NCI-H510A treated with DMSO at 0.1 percent for 48 hours (cell line): ENCODE data around the gene FAM151A.

Experiments used
- DNase-seq: peaks from one replicate; lab custom pipeline; 2025; lab: John Stamatoyannopoulos, UW

Gene FAM151A

GRCh38 chr1:54623216-54624007 is at the start of gene FAM151A:
FAM151A (minus strand) TSS chr1:54623525; CDS start chr1:54623395, 130 bp downstream.
- no peak for DNase-seq

GRCh38 chr1:54671985-54672608 is 48.8 kb upstream of the FAM151A start:
- DNase-seq: peak; percentile 70

DNA sequence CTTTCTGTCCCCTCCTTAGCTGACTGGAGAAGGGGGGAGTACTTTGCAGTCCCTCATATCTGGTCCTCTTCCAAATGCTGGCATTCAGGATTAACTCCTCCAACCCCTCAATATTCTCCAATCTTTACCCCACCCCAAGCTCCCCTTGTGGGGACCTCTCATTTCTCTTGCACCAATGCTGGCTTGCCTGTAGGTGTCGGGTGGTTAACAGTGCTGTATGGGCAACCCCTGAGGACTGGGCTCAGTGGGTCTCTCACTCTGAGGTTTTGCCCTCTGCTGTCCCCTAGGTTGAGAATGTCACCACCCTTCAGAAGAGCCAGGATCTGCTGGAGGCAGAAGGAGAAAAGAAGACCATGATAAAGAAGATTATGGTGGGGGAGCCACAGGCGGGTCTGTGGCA is 45.2 kb upstream of the FAM151A start:
- no peak for DNase-seq

- no peak for DNase-seq
Observed at GRCh38 chr1:54667797-54668196, 44.5 kb upstream of the FAM151A start.

DNA sequence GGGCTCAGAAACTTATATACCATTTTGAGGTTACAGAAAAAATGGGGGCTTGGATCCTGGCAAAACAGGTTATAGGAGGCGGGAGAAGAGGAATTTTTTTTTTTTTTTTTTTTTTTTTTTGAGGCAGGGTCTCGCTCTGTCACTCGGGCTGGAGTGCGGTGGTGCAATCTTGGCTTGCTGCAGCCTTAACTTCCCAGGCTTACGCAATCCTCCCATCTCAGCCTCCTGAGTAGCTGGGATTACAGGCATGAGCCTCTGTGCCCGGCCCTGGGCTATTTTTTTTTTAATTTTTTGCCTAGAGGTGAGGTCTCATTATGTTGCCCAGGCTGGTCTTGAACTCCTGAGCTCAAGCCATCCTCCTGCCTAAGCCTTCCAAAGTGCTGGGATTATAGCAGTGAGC is 43.0 kb upstream of the FAM151A start:
- no peak for DNase-seq

- no peak for DNase-seq
Observed at GRCh38 chr1:54665852-54666251, 42.5 kb upstream of the FAM151A start.

DNA sequence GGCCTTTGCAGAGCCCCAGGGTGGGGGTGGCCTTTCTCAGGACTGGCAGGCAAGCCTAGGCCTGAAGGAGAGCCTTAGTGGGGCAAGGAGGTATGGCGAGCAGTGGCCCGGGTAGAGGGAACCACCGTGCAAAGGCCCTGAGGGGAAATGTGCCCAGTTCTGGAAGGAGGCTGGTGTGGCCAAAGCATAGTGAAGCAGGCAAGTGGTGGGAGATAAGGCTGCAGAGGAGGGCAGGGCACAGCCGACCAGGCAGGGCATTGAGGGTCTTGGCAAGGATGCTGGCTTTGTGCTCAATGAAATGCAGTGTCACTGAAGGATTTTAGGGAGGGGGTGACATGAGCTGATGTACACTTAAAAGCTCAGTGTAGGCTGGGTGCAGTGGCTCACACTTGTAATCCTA is 41.0 kb upstream of the FAM151A start:
- no peak for DNase-seq

DNA sequence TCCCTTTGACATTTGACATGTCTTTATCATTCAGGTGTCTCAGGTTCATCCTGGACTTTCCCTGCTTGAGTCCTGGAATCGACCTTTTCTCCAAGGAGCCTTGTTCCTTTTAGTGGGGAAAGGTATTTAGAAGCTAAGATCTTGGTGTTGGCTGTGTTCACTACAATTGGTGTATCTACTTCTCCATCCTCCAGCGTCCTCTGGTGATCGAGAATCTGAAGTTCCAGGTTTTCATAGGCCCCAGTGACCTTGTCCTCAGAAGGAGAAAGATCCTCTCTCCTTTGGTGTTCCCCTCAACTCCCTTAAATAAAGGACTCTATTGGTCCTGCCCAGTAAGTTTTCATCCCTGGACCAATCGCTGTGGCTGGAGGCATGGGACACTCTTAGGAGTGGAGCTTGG is 40.4 kb upstream of the FAM151A start:
- DNase-seq: no peak

- no peak for DNase-seq
Observed at GRCh38 chr1:54658164-54658913, 35.0 kb upstream of the FAM151A start.

DNA sequence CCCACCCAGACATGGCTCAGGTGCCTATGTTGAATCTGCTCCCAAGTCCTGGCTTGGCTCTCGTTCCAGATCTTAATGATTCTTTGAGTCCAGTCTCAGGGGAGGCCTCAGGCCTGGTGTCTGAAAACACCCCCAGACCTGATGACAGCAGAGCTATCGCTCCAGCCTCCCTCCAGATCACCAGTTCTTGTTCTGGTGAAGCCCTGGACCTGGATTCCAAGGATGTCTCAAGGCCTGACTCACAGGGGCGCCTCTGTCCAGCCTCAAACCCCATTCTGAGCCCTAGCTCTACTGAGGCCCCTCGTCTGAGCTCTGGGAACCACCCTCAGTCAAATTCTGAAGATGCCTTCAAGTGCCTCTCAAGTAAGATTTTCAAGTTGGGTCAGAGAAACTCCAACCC is 29.7 kb upstream of the FAM151A start:
- no peak for DNase-seq

DNA sequence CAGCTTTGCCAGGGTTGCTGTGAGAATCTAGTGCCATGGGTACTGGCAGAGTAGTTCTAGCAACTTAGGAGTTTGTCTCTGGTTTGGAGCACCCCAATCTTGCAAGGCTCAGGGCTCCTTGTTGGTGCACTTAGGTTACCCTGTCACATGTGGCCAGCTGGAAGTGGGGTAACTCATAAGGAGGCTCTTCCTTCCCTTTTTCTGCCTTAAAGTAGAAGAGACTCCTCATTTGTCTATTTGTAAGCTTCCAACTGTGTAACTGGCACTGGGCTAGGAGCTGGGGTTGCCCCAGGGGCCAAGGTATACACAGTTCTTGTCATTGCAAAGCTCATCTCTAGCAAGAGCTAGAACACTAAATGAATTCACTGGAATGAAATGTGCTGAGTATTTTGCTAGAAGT is 28.8 kb upstream of the FAM151A start:
- DNase-seq: no peak

DNA sequence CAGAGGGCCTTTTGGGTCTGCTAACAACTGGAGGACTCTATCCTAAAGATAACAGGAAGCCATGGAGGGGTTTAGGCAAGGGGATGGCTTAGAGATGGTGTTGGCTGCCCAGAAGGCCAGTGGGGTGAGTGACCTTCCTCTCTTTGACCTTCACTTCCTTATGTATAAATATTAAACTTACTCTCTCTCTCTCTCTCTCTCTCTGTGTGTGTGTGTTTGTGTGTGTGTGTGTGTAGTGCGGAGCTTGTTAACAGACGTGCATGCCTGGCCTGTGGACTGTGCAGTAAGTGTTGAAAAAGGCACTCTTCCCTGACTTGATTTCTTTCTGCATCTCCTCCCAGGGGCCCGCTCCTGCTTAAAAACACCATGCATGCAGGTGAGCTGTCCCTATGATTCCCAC is 28.3 kb upstream of the FAM151A start:
- no peak for DNase-seq

DNA sequence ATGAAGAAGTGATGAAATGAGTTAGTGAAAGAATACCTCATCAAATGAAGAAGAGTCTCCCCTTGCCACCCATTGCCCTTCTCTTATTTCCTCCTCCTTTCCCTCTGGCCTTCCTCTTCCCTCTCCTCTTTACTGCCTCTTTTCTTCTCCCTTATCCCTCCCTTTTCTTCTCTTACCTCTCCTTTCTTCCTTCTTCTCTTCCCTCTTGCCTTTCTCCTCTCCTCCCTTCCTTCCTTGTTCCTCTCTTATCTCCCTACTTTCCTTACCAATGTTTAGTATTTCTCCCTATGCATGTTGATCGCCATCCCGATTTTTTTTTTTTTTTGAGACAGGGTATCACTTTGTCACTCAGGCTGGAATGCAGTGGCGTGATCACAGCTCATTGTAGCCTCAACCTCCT is 27.1 kb upstream of the FAM151A start:
- DNase-seq: no peak

DNA sequence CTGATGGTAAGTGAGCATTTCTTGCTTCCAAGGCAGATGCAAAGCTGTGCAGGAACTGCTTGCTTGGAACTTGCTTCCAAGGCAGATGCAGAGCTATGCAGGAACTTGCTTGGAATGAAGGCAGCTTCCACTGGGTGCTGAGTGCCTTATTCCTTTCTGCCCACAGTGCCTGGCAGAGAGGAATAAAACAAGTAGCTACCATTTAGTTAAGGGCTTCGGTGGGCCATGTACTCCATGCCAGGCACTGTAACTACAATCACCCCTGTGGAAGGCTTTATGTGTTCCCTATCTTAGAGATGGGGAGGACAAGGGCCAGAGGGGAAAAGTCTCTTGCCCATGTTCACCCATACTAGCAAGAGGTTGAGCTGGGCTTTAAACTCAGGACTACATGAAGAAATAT is 26.6 kb upstream of the FAM151A start:
- no peak for DNase-seq

DNA sequence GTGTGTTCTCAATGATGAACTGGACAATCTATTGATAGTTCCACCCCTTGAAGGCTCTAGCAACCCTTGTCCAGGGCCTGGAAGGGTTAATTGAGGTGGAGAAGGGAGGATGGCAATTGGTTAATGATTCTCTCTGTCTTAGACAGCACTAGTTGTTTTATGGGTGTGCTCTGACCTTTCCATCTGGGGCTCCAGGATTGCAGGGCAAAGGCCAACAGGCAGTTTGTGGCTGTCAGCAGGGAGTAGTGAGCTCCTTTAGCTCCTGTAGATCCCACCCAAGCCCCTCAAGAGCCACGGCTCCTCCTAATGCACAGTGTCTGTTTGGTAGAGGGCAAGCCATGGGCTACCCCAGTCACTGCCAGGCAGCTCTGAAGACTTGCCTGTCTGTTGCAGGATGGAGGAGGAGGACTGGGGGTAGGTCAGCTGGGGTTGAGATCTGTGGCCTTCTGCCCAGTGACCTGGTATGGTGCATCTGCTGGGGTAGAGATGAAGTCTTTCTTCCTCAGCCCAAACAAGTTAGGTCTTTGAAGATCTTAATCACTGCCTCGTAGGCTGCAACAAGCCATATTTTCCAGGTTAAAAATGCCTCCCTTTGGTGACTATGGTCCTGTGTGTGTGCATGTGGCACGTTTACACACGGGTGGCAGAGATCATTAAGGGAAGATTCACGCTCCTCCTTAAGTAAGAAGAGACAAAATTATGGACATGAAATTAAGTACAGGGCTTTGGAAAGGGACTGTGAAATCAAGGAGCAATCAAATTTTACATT is 26.0 kb upstream of the FAM151A start:
- no peak for DNase-seq

DNA sequence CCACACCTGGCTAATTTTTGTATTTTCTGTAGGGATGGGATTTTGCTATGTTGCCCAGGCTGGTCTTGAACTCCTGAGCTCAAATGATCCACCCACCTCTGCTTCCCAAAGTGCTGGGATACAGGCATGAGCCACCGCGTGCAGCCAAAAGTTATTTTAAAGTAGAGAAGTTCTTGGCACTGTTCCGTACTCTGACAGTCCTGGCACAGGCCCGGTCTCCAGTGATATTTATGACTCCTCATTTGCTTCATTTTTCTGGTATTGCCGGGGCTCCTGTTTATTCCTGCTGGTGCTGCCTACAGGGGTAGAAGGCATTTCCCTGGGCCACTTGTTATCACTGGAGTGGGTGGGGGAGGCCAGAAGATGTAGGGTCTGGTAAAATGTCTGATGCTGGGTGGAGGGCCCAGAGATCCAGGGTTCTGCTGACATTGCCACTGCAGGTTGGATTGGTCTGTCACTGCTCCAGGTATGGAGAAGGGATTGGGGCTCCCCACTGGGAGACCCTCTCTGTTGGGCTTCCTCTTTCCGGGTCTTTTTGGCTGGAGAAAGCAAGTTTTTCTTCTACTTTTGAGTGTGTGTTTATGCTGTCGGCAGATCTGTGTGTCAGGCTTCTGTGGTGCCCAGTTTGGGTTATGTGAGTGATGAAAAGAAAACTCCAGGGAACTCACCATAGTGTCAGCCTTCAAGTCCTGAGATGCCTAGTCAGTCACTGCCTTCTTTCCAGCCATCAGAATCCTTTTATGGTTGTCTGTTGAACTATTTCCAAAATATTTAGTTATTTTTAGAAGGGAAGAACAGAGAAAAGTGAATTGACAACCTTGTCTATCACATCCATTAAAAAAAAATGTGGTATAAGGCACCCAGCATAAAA is 22.7 kb upstream of the FAM151A start:
- DNase-seq: no peak

- DNase-seq: no peak
Observed at GRCh38 chr1:54643736-54644135, 20.4 kb upstream of the FAM151A start.

DNA sequence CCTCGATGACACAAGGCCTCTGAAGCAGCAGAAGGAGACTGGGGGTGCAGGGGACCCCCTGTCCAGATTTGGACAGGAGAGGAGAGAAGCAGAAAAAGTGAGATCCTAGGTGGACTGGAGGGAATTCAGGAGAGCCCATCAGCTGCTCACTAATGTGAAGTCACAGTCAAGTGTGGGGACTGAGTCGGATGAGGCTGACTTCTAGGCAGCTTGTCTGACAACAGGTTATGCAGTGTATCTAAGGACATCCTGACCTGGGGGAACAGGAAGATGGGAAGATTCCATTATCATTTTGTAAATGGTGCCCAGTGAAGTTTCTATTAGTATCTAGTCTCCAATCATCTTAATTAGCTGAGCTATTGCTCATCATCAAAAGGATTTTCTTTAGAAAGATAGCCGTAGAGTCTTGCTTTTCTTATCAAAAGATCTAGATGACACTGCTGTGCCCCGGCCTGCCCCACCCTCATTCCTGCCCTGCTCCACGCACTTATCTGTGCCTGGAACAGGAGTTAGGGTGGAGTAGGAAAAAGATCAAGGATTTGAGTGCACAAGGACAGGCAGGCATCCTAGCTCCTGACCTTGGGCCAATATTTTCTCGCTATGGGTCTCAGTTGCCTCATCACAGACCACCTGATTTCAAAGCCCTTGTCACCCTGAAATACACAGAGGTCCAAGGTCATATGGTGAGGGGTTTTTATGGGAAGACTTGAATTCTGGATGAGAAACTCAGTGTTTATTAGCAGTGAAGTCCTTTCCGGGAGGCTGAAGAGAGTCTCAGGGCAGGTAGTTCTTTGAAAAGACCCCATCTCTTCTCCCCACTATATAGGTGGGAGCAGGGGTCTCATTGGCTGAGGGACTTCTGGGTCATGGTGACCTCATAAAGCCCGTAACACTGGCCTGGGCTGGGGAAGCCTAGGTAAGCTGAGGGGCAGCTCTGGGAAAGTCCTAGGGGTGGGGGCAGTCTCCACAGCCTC is 17.8 kb upstream of the FAM151A start, which contains the start of gene MROH7:
Gene MROH7, plus strand, starts transcription at position 924 of the 974 bp plus-strand sequence. CDS start 11,141 bp downstream, outside the sequence.
- DNase-seq: no peak

DNA sequence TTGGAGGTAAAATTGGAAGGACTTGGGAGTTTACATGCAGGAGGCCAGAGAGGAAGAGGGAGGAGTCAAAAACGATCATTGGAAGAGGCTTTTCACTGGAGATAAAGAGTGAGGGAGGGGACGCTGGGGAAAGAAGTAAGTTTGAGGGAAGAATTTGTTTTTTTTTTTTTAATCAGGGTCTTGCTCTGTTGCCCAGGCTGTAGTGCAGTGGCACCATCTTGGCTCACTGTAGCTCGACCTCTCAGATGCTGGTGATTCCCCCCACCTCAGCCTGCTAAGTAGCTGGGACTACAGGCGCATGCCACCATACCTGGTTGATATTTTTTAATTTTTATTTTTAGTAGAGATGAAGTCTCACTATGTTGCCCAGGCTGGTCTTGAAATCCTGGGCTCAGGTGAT is 17.0 kb upstream of the FAM151A start:
- DNase-seq: no peak
